Measurements from ENCODE around the gene KARS1.

Gene KARS1

GRCh38 chr16:75632857-75633256 is 14.6 kb downstream of the KARS1 start:
- no peaks in the 10 kb centered on the region for H3K4me1 ChIP-seq (ENCODE audit: low read depth, poor library complexity, severe bottlenecking)
- H3K9ac ChIP-seq: no peak overlapping the region
- no peaks in the 10 kb centered on the region for H3K79me2 ChIP-seq (ENCODE audit: insufficient read depth, low read depth)
- no peak overlapping the region for H3K27ac ChIP-seq
- no peak overlapping the region for H3K4me3 ChIP-seq (IDR thresholded peaks at IDR 0.05; ENCODE audit: insufficient read depth, low read depth, low read length)
- peaks cover 35% of the 10 kb centered on the region; the same call in 1 of the 2 replicates for H3K36me3 ChIP-seq (ENCODE audit: insufficient read depth)
- no peak overlapping the region for H2AFZ ChIP-seq (ENCODE audit: low read depth)
- H3K4me2 ChIP-seq: no peak overlapping the region
- TF ChIP-seq CTCF (conservative IDR thresholded peaks at IDR 0.05; ENCODE audit: low read depth, low read length): no peak
- no peaks in the 10 kb centered on the region for H4K20me1 ChIP-seq (ENCODE audit: insufficient read depth)
- no peaks in the 10 kb centered on the region for H3K27me3 ChIP-seq (ENCODE audit: insufficient read depth, low read depth)

GRCh38 chr16:75630052-75630451 is 17.4 kb downstream of the KARS1 start:
- H3K4me2 ChIP-seq: no peak overlapping the region
- H3K9ac ChIP-seq: no peak overlapping the region
- no peak overlapping the region for H2AFZ ChIP-seq (ENCODE audit: low read depth)
- H3K36me3 ChIP-seq (ENCODE audit: insufficient read depth): peaks cover 26% of the 10 kb centered on the region; the same call in 1 of the 2 replicates
- no peak overlapping the region for H3K4me3 ChIP-seq (IDR thresholded peaks at IDR 0.05; ENCODE audit: insufficient read depth, low read depth, low read length)
- H3K4me1 ChIP-seq (ENCODE audit: low read depth, poor library complexity, severe bottlenecking): no peaks in the 10 kb centered on the region
- TF ChIP-seq CTCF (conservative IDR thresholded peaks at IDR 0.05; ENCODE audit: low read depth, low read length): no peak
- H3K27ac ChIP-seq: no peak overlapping the region
- no peaks in the 10 kb centered on the region for H4K20me1 ChIP-seq (ENCODE audit: insufficient read depth)
- no peaks in the 10 kb centered on the region for H3K27me3 ChIP-seq (ENCODE audit: insufficient read depth, low read depth)
- H3K79me2 ChIP-seq (ENCODE audit: insufficient read depth, low read depth): no peaks in the 10 kb centered on the region

- Histone ChIP-seq H3K36me3 (ENCODE audit: insufficient read depth) (peaks cover 21% of the 10 kb centered on the region; the same call in 1 of the 2 replicates), H3K4me3 (IDR thresholded peaks at IDR 0.05; ENCODE audit: insufficient read depth, low read depth, low read length) (no peak overlapping the region), H3K27ac (no peak overlapping the region), H3K4me1 (ENCODE audit: low read depth, poor library complexity, severe bottlenecking) (no peaks in the 10 kb centered on the region), H2AFZ (ENCODE audit: low read depth) (no peak overlapping the region), H3K4me2 (no peak overlapping the region), H4K20me1 (ENCODE audit: insufficient read depth) (no peaks in the 10 kb centered on the region), H3K27me3 (ENCODE audit: insufficient read depth, low read depth) (no peaks in the 10 kb centered on the region), H3K79me2 (ENCODE audit: insufficient read depth, low read depth) (no peaks in the 10 kb centered on the region), H3K9ac (no peak overlapping the region)
- TF ChIP-seq CTCF (conservative IDR thresholded peaks at IDR 0.05; ENCODE audit: low read depth, low read length): no peak
These were observed 18.3 kb downstream of the KARS1 start for GRCh38 chr16:75629132-75629531.

- no peaks in the 10 kb centered on the region for H3K27me3 ChIP-seq (ENCODE audit: insufficient read depth, low read depth)
- no peak overlapping the region for H2AFZ ChIP-seq (ENCODE audit: low read depth)
- peaks cover 4% of the 10 kb centered on the region for H3K4me1 ChIP-seq (ENCODE audit: low read depth, poor library complexity, severe bottlenecking)
- no peak overlapping the region for H3K4me3 ChIP-seq (IDR thresholded peaks at IDR 0.05; ENCODE audit: insufficient read depth, low read depth, low read length)
- no peak overlapping the region for H3K27ac ChIP-seq
- H3K4me2 ChIP-seq: no peak overlapping the region
- H3K9ac ChIP-seq: no peak overlapping the region
- no peak for TF ChIP-seq CTCF (conservative IDR thresholded peaks at IDR 0.05; ENCODE audit: low read depth, low read length)
- H3K79me2 ChIP-seq (ENCODE audit: insufficient read depth, low read depth): no peaks in the 10 kb centered on the region
- peaks cover 15% of the 10 kb centered on the region; the same call in 1 of the 2 replicates for H3K36me3 ChIP-seq (ENCODE audit: insufficient read depth)
- no peaks in the 10 kb centered on the region for H4K20me1 ChIP-seq (ENCODE audit: insufficient read depth)
These were observed 19.1 kb downstream of the KARS1 start for GRCh38 chr16:75628351-75628750.

Data from KMS-11 (cell line).